Ureter (tissue), 1 donor: ENCODE measurements around the gene SLC25A21. TPM values are rescaled to one million over a fixed set of nuclear protein-coding genes. Genes with fewer than 3 reads are reported as not detected.
"Not testable (repeated sequence)": the region's sequence is repeated elsewhere in the genome, so short reads cannot be mapped to it uniquely, and the experiment has no call there.

Experiments
- DNase-seq: peaks from one replicate; pipeline ENCODE4 v3.0.0-alpha.2; 2020; ENCODE audit warnings: low spot score
- total RNA-seq: library from RNA; stranded (reverse); gene quantifications from one replicate; pipeline ENCODE4 v1.2.4, GENCODE V29; 2023
- donor health status: DM: yes; HTN: yes; CAD: no.

Gene SLC25A21
- total RNA-seq, 1 donor from 2014 or later, result 2.2 TPM

DNA sequence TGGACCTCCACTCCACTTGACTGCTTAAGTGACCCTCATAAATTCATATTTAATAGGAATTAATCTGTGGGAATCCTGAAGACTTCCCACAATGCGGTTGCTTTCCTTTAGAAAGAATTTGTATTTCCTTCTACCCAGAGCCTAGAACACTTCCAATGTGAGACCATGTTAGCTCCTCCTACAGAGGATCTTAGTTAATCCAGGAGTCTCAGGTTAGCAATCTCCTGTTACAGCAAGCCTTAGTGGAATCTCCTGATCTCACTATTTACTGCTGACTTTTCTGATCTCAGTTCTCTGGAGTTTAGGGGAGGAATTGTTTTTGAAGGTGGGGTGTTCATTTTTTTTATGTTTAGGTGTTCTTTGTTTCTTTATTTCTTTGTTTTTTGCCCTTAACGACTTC is 186.0 kb downstream of the SLC25A21 start:
- no peak for DNase-seq

GRCh38 chr14:36981832-36982529 is 190.4 kb downstream of the SLC25A21 start:
- no peak for DNase-seq

GRCh38 chr14:36980413-36980812 is 192.0 kb downstream of the SLC25A21 start:
- not testable (repeated sequence) for DNase-seq

DNA sequence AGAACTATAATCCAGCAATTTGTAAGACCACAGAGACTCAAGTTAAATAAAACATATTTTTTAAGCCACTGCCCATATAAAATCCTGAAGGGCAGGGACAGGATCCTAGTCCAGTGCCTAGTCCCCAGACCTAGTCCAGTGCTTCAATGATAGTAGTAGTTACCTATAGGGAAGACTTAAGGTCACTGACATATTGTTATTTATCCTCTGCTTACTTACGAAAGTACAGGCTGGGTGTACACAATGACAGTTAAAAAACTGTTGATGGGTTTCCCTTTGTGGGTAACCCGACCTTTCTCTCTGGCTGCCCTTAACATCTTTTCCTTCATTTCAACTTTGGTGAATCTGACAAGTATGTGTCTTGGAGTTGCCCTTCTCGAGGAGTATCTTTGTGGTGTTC is 192.5 kb downstream of the SLC25A21 start:
- no peak for DNase-seq

GRCh38 chr14:36976571-36977023 is 195.8 kb downstream of the SLC25A21 start:
- DNase-seq, result no peak

DNA sequence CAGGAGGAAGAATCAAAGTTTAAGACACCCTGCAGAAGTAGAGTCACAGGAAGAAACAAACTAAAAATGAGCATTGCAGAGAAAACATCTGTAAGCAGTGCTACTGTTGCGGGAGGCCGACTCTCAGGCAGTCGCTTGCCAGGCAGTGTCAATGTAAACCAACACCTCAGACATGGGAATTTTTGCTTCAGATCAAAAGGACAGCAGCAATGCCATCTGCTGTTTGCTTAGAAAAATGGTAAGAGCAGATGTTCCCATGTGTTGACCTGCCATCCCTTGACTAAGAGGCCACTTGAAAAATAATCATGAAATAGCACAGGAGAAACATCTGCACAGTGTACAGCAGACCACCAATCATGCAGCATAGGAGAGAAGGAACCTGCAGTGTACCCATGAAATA is 196.6 kb downstream of the SLC25A21 start:
- no peak for DNase-seq

DNA sequence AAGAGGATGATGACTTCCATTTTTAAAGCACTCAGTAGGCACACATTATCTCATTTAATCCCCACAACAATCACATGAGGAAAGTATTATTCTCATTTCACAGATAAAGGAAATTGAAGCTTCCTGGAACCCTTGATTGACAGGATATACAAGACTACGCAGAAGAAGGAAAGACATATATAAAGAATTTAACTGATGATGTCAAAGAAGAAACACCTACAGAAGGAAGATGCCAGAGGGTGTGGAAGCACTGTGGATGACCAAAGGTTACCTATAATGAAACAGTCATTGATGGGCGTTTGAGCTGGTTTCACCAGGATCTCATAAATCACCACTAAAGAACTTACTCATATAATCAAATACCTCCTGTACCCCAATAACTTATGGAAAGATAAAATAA is 197.4 kb downstream of the SLC25A21 start:
- no peak for DNase-seq

GRCh38 chr14:36973806-36974442 is 198.5 kb downstream of the SLC25A21 start:
- no peak for DNase-seq

DNA sequence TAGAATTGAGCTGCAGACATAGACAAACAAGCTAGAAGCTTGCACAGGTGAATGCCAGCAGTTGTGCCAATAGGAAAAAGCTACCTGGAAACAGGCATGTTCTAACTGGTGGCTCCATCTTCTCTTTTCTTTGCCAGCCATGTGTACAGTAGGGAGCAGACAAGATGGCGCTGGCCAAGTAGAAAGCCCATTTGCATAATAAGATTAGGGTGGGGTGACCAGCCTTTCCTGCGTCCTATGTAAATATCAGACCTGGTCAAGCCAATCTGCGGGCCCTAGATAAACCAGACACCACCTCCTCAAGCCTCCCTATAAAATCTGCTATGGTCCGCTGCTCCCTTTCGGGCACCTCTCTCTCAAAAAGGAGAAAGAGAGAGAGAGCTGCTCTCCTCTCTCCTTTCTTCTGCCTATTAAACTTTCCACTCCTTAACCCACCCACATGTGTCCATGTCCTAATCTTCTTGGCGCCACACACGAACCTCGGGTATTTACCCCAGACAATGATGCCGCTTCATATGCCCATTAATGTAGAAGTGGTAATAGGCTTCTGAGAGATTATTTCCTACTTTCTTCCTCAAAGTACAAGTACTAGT is 201.0 kb downstream of the SLC25A21 start:
- DNase-seq, result no peak

GRCh38 chr14:36967892-36968555 is 204.4 kb downstream of the SLC25A21 start:
- DNase-seq, result no peak

- no peak for DNase-seq
Measured at GRCh38 chr14:36955967-36956366, 216.4 kb downstream of the SLC25A21 start.

- DNase-seq, result no peak
Measured at GRCh38 chr14:36955376-36955775, 217.0 kb downstream of the SLC25A21 start.

GRCh38 chr14:36952689-36953088 is 219.7 kb downstream of the SLC25A21 start:
- no peak for DNase-seq

DNA sequence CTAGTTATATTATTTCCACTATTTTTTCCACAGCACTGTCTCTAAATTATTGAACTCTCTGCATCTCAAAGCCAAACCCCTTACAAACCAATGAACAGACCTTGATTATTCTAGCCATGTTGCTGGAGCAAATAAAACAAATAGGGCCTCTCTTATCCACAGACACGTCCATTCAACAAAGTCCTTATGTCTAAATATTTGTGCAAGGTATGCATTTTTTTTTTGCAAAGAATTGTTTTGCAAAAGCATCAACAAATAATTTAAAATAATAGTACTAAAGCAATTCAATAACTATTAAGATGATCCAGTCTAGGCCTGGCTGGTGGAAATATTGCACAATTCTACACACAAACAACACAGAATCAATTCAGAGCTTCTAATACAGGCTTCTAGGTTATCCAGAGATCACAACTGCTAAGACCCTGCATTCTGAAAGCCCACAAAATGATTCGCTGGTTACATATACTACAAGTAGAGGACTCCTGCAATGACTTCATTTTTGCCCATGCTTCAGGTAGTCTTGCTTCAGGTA is 221.0 kb downstream of the SLC25A21 start:
- DNase-seq, result no peak

DNA sequence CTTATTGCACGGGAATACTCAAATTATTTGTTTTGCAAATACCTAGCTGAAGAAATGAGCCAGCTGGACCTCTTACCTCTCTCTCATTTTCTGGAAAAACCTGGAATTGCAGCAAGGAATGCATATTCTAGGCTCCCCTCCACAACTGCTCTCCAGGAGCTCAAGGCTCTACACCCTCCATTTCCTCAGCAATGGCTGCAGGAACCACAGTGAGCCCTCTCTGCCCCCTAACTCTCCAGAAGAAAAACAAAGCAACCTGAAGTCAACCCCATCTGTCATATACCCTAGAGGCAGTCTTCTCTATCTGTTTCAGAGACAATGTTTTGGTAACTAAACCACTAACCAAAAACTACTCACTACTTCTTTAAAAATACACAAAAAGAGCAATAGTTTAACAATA is 221.6 kb downstream of the SLC25A21 start:
- DNase-seq, result no peak

GRCh38 chr14:36949371-36949770 is 223.0 kb downstream of the SLC25A21 start:
- no peak for DNase-seq

GRCh38 chr14:36948157-36948859 is 224.1 kb downstream of the SLC25A21 start:
- DNase-seq, result no peak

GRCh38 chr14:36947362-36947761 is 225.0 kb downstream of the SLC25A21 start:
- no peak for DNase-seq

- DNase-seq, result no peak
Measured at GRCh38 chr14:36946872-36947271, 225.5 kb downstream of the SLC25A21 start.

- DNase-seq, result no peak
Measured at GRCh38 chr14:36944307-36945010, 227.9 kb downstream of the SLC25A21 start.
